Panc1 (cell line): ENCODE data around the gene ZFP1.

Experiments
- POLR2AphosphoS5 ChIP-seq: IDR thresholded peaks from 2 replicates; pipeline ENCODE4 v1.6.1; 2012; ENCODE audit warnings: mild to moderate bottlenecking, low read depth, low read length, moderate library complexity
- SIN3A ChIP-seq: IDR thresholded peaks from 2 replicates; pipeline ENCODE4 v1.6.1; 2012; ENCODE audit warnings: low read depth, mild to moderate bottlenecking, low read length, moderate library complexity, borderline replicate concordance; ENCODE audit not compliant: insufficient read depth
- TCF7L2 ChIP-seq: IDR thresholded peaks from 2 replicates; pipeline ENCODE4 v1.6.1; 2011; ENCODE audit warnings: mild to moderate bottlenecking, low read depth, low read length, inconsistent platforms
- TF ChIP-seq, protein P1 (sequence below): fragments of 450-650 bp; IDR thresholded peaks from 2 replicates; pipeline ENCODE4 v1.5.1; 2017; ENCODE audit warnings: mild to moderate bottlenecking
- TF ChIP-seq, protein P2 (sequence below), 2 experiments: IDR thresholded peaks; 2 replicates each; pipeline ENCODE4 v1.6.1; 2011 to 2012; ENCODE audit warnings: low read depth in 2 of 2, control low read depth in 1 of 2, low read length in 1 of 2, mild to moderate bottlenecking in 1 of 2, moderate library complexity in 1 of 2; ENCODE audit not compliant: insufficient read depth in 1 of 2

DNA sequence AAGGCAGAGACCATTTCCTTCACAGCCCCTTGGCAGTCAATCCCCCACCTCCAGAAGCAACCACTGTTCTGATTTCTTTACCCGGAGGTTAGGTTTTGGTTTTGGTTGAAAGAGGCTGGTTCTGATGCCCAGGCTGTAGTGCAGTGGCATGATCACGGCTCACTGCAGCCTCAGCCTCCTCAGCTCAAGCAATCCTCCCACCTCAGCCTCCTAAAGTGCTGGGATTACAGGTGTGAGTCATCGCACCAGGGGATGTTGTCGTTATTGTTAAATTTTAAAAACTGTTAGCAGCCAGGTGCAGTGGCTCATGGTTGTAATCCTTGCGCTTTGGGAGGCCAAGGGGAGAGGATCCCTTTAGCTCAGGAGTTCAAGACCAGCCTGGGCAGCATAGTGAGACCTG is 61.6 kb downstream of the ZFP1 start:
- TF ChIP-seq, protein P1, sequence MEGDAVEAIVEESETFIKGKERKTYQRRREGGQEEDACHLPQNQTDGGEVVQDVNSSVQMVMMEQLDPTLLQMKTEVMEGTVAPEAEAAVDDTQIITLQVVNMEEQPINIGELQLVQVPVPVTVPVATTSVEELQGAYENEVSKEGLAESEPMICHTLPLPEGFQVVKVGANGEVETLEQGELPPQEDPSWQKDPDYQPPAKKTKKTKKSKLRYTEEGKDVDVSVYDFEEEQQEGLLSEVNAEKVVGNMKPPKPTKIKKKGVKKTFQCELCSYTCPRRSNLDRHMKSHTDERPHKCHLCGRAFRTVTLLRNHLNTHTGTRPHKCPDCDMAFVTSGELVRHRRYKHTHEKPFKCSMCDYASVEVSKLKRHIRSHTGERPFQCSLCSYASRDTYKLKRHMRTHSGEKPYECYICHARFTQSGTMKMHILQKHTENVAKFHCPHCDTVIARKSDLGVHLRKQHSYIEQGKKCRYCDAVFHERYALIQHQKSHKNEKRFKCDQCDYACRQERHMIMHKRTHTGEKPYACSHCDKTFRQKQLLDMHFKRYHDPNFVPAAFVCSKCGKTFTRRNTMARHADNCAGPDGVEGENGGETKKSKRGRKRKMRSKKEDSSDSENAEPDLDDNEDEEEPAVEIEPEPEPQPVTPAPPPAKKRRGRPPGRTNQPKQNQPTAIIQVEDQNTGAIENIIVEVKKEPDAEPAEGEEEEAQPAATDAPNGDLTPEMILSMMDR, result no peak
- TF ChIP-seq SIN3A (no peak), TCF7L2 (no peak), POLR2AphosphoS5 (no peak)
- TF ChIP-seq, protein P2, sequence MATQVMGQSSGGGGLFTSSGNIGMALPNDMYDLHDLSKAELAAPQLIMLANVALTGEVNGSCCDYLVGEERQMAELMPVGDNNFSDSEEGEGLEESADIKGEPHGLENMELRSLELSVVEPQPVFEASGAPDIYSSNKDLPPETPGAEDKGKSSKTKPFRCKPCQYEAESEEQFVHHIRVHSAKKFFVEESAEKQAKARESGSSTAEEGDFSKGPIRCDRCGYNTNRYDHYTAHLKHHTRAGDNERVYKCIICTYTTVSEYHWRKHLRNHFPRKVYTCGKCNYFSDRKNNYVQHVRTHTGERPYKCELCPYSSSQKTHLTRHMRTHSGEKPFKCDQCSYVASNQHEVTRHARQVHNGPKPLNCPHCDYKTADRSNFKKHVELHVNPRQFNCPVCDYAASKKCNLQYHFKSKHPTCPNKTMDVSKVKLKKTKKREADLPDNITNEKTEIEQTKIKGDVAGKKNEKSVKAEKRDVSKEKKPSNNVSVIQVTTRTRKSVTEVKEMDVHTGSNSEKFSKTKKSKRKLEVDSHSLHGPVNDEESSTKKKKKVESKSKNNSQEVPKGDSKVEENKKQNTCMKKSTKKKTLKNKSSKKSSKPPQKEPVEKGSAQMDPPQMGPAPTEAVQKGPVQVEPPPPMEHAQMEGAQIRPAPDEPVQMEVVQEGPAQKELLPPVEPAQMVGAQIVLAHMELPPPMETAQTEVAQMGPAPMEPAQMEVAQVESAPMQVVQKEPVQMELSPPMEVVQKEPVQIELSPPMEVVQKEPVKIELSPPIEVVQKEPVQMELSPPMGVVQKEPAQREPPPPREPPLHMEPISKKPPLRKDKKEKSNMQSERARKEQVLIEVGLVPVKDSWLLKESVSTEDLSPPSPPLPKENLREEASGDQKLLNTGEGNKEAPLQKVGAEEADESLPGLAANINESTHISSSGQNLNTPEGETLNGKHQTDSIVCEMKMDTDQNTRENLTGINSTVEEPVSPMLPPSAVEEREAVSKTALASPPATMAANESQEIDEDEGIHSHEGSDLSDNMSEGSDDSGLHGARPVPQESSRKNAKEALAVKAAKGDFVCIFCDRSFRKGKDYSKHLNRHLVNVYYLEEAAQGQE (IDR thresholded peaks at IDR 0.05; ENCODE audit: insufficient read depth in 1 of 2, low read depth in 2 of 2, low read length in 1 of 2), result no peak
